CD14-positive monocyte (primary cell): ENCODE results near the gene DELE1. TPM values are rescaled to one million over a fixed set of nuclear protein-coding genes. Genes with fewer than 3 reads are reported as not detected.

ENCODE experiments used
- DNase-seq, 3 donors: peaks; one replicate each; pipeline ENCODE4 v3.0.0-alpha.2; 2011 to 2022
- H2AFZ ChIP-seq: 2 replicates; pipeline ENCODE4 v1.6.0; 2012; ENCODE audit warnings: mild to moderate bottlenecking, low read depth, low read length, inconsistent platforms; ENCODE audit not compliant: insufficient read depth, poor library complexity, severe bottlenecking
- H3K27ac ChIP-seq, 2 donors: 1 replicate in 1 of 2; 2 replicates in 1 of 2; pipeline ENCODE4 v1.5.1; 2012 to 2013; ENCODE audit warnings: low read length in 2 of 2, control low read depth in 1 of 2, inconsistent platforms in 1 of 2, low read depth in 1 of 2, mild to moderate bottlenecking in 1 of 2
- H3K27me3 ChIP-seq, 2 donors: one replicate each; pipeline versions ENCODE4 v1.6.0 to v1.6.1; 2011 to 2013; ENCODE audit warnings: low read length in 2 of 2; ENCODE audit not compliant: control insufficient read depth in 2 of 2, insufficient read depth in 2 of 2
- H3K36me3 ChIP-seq, 2 donors: replicated peaks in 1 of 2; 1 replicate in 1 of 2; 2 replicates in 1 of 2; pipeline versions ENCODE4 v1.5.1 to v1.6.1; 2012 to 2013; ENCODE audit warnings: low read length in 2 of 2, control low read depth in 1 of 2, inconsistent platforms in 1 of 2, mild to moderate bottlenecking in 1 of 2; ENCODE audit not compliant: insufficient read depth in 2 of 2, control insufficient read depth in 1 of 2
- H3K4me1 ChIP-seq, 2 donors: 1 replicate in 1 of 2; 2 replicates in 1 of 2; pipeline versions ENCODE4 v1.5.1 to v1.6.1; 2012 to 2013; ENCODE audit warnings: low read length in 2 of 2, control low read depth in 1 of 2, inconsistent platforms in 1 of 2, mild to moderate bottlenecking in 1 of 2, moderate library complexity in 1 of 2; ENCODE audit not compliant: insufficient read depth in 2 of 2, control insufficient read depth in 1 of 2
- H3K4me2 ChIP-seq: replicated peaks from 2 replicates; pipeline ENCODE3; 2012; ENCODE audit warnings: low read length, moderate library complexity, mild to moderate bottlenecking; ENCODE audit not compliant: poor library complexity, severe bottlenecking; ENCODE audit errors: extremely low read depth
- H3K4me3 ChIP-seq, 3 experiments: fragments of 200-600 bp in 1 of 3; sonication (generic) in 1 of 3; replicated peaks in 1 of 3; 1 replicate in 2 of 3; 2 replicates in 1 of 3; pipeline ENCODE4 v1.5.1; 2011 to 2013; ENCODE audit warnings: low read length in 3 of 3, mild to moderate bottlenecking in 3 of 3, control low read depth in 2 of 3, low read depth in 2 of 3, inconsistent platforms in 1 of 3, moderate library complexity in 1 of 3
- H3K79me2 ChIP-seq: 2 replicates; pipeline ENCODE4 v1.6.0; 2012; ENCODE audit warnings: mild to moderate bottlenecking, control low read depth, inconsistent platforms, low read length, moderate library complexity; ENCODE audit not compliant: insufficient read depth
- H3K9ac ChIP-seq: 2 replicates; pipeline ENCODE4 v1.6.0; 2017; ENCODE audit warnings: low read length, mild to moderate bottlenecking; ENCODE audit not compliant: insufficient read depth, poor library complexity, severe bottlenecking
- H3K9me3 ChIP-seq, 2 donors: replicated peaks in 1 of 2; 1 replicate in 1 of 2; 2 replicates in 1 of 2; pipeline versions ENCODE4 v1.5.1 to v1.6.1; 2012 to 2013; ENCODE audit warnings: low read length in 2 of 2, control low read depth in 1 of 2; ENCODE audit not compliant: control insufficient read depth in 1 of 2, insufficient read depth in 1 of 2
- H4K20me1 ChIP-seq: 2 replicates; pipeline ENCODE4 v1.6.0; 2012; ENCODE audit warnings: mild to moderate bottlenecking, low read length, control low read depth, moderate library complexity; ENCODE audit not compliant: insufficient read depth
- H3K27ac Mint-ChIP-seq, 7 donors: one replicate each; pipeline ENCODE4 v1.8.0; 2020; ENCODE audit warnings: mild to moderate bottlenecking in 7 of 7, mixed read lengths in 7 of 7, moderate library complexity in 6 of 7, inconsistent platforms in 2 of 7
- H3K27me3 Mint-ChIP-seq, 3 donors: one replicate each; pipeline ENCODE4 v1.8.0; 2021 to 2022; ENCODE audit warnings: low read depth in 3 of 3, mild to moderate bottlenecking in 3 of 3, mixed read lengths in 3 of 3, moderate library complexity in 3 of 3, inconsistent platforms in 1 of 3
- H3K36me3 Mint-ChIP-seq, 2 donors: one replicate each; pipeline ENCODE4 v1.8.0; 2020; ENCODE audit warnings: mixed read lengths in 2 of 2, inconsistent platforms in 1 of 2, mild to moderate bottlenecking in 1 of 2
- H3K4me1 Mint-ChIP-seq: one replicate; pipeline ENCODE4 v1.8.0; 2020; ENCODE audit warnings: mild to moderate bottlenecking, mixed read lengths
- H3K4me3 Mint-ChIP-seq, 2 donors: one replicate each; pipeline ENCODE4 v1.8.0; 2020; ENCODE audit warnings: mild to moderate bottlenecking in 2 of 2, mixed read lengths in 2 of 2, moderate library complexity in 1 of 2
- H3K9me3 Mint-ChIP-seq, 7 donors: one replicate each; pipeline ENCODE4 v1.8.0; 2020 to 2022; ENCODE audit warnings: mixed read lengths in 7 of 7, mild to moderate bottlenecking in 6 of 7, moderate library complexity in 6 of 7, inconsistent platforms in 2 of 7
- WGBS: methylation state at CpG from one replicate; pipeline ENCODE4 v1.1.5; 2013; ENCODE audit warnings: missing lambda C conversion rate; ENCODE audit not compliant: insufficient coverage; 5-methylcytosine and 5-hydroxymethylcytosine counted together
- intact Hi-C, 2 donors: fragments of 100-400 bp; cut with micrococcal nuclease; formaldehyde crosslinking; loops; one replicate each; pipeline versions ENCODE4 v1.15.0 to v1.15.1; 2023
- polyA plus RNA-seq, 3 donors: library from polyadenylated mRNA; depleted of rRNA in 1 of 3; unstranded in 2 of 3; stranded (reverse) in 1 of 3; fragments of 300-500 nt in 2 of 3; fragments of >200 nt in 1 of 3; fragmentation: Illumina TruSeq in 2 of 3; gene quantifications; 1 replicate in 2 of 3; 2 replicates in 1 of 3; pipeline ENCODE4 v1.2.3, GENCODE V29; 2012 to 2021
- TF ChIP-seq, protein P1 (sequence below): fragments of 200-600 bp; IDR thresholded peaks from one replicate; pipeline ENCODE4 v1.8.0; 2022; ENCODE audit warnings: antibody characterized with exemption, mild to moderate bottlenecking

DELE1 gene
- polyA plus RNA-seq, 3 donors, result 47.3 to 140 (median 49.6) TPM

DNA sequence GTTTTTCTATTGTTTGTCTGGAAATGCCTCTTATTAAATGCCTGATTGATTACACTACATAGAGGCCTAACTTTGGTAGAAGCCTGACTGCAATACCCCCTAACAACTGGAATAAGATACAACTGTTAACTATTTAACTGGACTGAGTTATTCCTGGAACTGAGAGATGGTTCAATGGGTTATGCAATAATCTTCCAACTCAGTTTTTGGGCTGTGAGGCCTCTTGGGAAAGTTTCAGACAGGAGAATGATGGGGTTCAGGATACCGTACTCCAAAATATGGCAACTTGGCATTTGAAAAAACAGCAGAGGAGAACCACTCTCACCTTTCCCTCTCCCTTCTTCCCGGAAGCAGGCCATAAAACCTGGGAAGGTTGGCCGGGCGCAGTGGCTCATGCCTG, 26.2 kb upstream of the DELE1 start:
- no peak overlapping the region for H3K4me3 Mint-ChIP-seq
- no peak overlapping the region for H2AFZ ChIP-seq
- 94% methylated on average over 3 of the region's 4 CpGs for WGBS

DNA sequence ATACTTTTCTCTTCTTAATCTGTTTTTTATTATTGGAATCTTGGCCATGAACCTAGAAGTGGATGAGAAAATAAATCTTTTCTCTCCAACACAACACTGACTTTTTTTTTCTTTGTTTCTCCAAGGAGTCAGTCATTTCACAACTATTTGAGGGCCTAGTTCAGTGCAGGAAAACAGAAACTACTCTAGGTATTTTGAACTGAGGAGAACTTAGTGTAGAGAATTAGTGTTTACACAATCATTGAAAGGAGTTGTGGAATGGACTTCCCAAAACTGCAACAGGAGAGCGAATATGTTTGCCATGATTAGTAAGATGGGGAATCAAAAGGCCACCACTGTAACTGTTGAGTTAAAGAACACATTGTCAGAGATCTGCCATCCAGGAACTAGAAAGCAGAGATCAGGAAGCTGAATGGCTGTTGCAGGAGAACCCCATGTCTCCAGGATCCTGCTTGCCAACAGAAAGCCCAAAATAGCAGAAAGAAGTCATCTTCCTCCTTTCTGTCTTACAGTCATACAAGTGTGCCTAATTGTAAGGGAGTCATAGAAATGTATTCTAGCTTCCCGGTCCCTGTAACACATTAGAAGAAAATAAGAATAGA, 25.1 kb upstream of the DELE1 start:
- whole genome bisulfite sequencing, result 40% methylated on average over 1 of the region's 2 CpGs
- peaks cover 3 to 8% (median 3%) of the 10 kb centered on the region in 3 donors for H3K27me3 Mint-ChIP-seq

More for the DNA sequence above, 26.2 kb upstream of the DELE1 start:
- Mint-ChIP-seq H3K27me3 (peaks cover 3 to 12% (median 5%) of the 10 kb centered on the region in 3 donors), H3K27ac (no peak overlapping the region), H3K4me1 (peaks cover 15% of the 10 kb centered on the region), H3K9me3 (no peaks in the 10 kb centered on the region), H3K36me3 (no peaks in the 10 kb centered on the region)
- H3K79me2 ChIP-seq, result no peaks in the 10 kb centered on the region
- H3K27me3 ChIP-seq, result no peaks in the 10 kb centered on the region
- no peak for DNase-seq
- intact Hi-C loops, result no loop called here
- no peak overlapping the region for H3K27ac ChIP-seq
- TF ChIP-seq, protein P1, sequence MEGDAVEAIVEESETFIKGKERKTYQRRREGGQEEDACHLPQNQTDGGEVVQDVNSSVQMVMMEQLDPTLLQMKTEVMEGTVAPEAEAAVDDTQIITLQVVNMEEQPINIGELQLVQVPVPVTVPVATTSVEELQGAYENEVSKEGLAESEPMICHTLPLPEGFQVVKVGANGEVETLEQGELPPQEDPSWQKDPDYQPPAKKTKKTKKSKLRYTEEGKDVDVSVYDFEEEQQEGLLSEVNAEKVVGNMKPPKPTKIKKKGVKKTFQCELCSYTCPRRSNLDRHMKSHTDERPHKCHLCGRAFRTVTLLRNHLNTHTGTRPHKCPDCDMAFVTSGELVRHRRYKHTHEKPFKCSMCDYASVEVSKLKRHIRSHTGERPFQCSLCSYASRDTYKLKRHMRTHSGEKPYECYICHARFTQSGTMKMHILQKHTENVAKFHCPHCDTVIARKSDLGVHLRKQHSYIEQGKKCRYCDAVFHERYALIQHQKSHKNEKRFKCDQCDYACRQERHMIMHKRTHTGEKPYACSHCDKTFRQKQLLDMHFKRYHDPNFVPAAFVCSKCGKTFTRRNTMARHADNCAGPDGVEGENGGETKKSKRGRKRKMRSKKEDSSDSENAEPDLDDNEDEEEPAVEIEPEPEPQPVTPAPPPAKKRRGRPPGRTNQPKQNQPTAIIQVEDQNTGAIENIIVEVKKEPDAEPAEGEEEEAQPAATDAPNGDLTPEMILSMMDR, result no peak
- no peaks in the 10 kb centered on the region for H3K36me3 ChIP-seq
- H3K9me3 ChIP-seq, result no peaks in the 10 kb centered on the region
- H3K4me3 ChIP-seq, result no peak overlapping the region
- H3K4me2 ChIP-seq, result no peak overlapping the region
- no peak overlapping the region for H3K9ac ChIP-seq
- no peaks in the 10 kb centered on the region for H4K20me1 ChIP-seq
- peaks cover 13 to 21% of the 10 kb centered on the region in 2 donors for H3K4me1 ChIP-seq

More for the DNA sequence above, 25.1 kb upstream of the DELE1 start:
- DNase-seq, result no peak
- Histone ChIP-seq H2AFZ (no peak overlapping the region), H4K20me1 (no peaks in the 10 kb centered on the region), H3K4me1 (peaks cover 24 to 33% of the 10 kb centered on the region in 2 donors), H3K9me3 (no peaks in the 10 kb centered on the region), H3K9ac (no peak overlapping the region), H3K4me3 (no peak overlapping the region), H3K79me2 (no peaks in the 10 kb centered on the region), H3K27me3 (no peaks in the 10 kb centered on the region), H3K27ac (peak overlapping the region in 1 of 2 donors; percentile 25), H3K36me3 (no peaks in the 10 kb centered on the region), H3K4me2 (no peak overlapping the region)
- H3K4me1 Mint-ChIP-seq, result peaks cover 25% of the 10 kb centered on the region
- TF ChIP-seq, protein P1, result no peak
- intact Hi-C loops, result no loop called here
- no peaks in the 10 kb centered on the region for H3K9me3 Mint-ChIP-seq
- H3K4me3 Mint-ChIP-seq, result no peak overlapping the region
- peak overlapping the region in 1 of 7 donors; percentile 47 for H3K27ac Mint-ChIP-seq
- no peaks in the 10 kb centered on the region for H3K36me3 Mint-ChIP-seq
